HG03520 (cell line): ENCODE measurements around the gene TLR6.
A peak's percentile ranks its signal among the peaks of the same experiment; 100 is the strongest.

Source experiments
- ATAC-seq: cut with Tn5 transposase; IDR thresholded peaks from one replicate; pipeline ENCODE4 v1.9.1; 2021; ENCODE audit warnings: mild to moderate bottlenecking, moderate library complexity; ENCODE audit not compliant: unreplicated experiment

Gene TLR6

GRCh38 chr4:38868059-38868960 lies 11.7 kb upstream of the TLR6 start:
- ATAC-seq, result no peak

GRCh38 chr4:38867478-38868058 lies 11.0 kb upstream of the TLR6 start, which contains the start of gene FAM114A1:
Gene FAM114A1, plus strand, starts transcription at chr4:38867806. Its CDS starts 10,273 bp downstream, at chr4:38878079.
- peak; percentile 86 for ATAC-seq

GRCh38 chr4:38866973-38867477 lies 10.4 kb upstream of the TLR6 start:
- peak; percentile 19 for ATAC-seq

GRCh38 chr4:38865445-38865844 lies 8.8 kb upstream of the TLR6 start:
- no peak for ATAC-seq

- ATAC-seq, result no peak
Observed at GRCh38 chr4:38861791-38862190, 5.2 kb upstream of the TLR6 start.

GRCh38 chr4:38860788-38861424 lies 4.3 kb upstream of the TLR6 start:
- peak; percentile 51 for ATAC-seq

- ATAC-seq, result no peak
Observed at GRCh38 chr4:38859501-38859900, 2.9 kb upstream of the TLR6 start.

GRCh38 chr4:38858097-38858420 lies 1.4 kb upstream of the TLR6 start:
- ATAC-seq, result no peak

- no peak for ATAC-seq
Observed at GRCh38 chr4:38857354-38858096, 908 bp upstream of the TLR6 start.

GRCh38 chr4:38856046-38856445 lies 571 bp downstream of the TLR6 start:
- ATAC-seq, result no peak

- no peak for ATAC-seq
Observed at GRCh38 chr4:38855466-38855865, 1.2 kb downstream of the TLR6 start.

- no peak for ATAC-seq
Observed at GRCh38 chr4:38846015-38846414, 10.6 kb downstream of the TLR6 start.

GRCh38 chr4:38842994-38843393 lies 13.6 kb downstream of the TLR6 start:
- ATAC-seq, result no peak

- ATAC-seq, result no peak
Observed at GRCh38 chr4:38837849-38838248, 18.8 kb downstream of the TLR6 start.

GRCh38 chr4:38837334-38837733 lies 19.3 kb downstream of the TLR6 start:
- no peak for ATAC-seq

GRCh38 chr4:38834570-38834969 lies 22.0 kb downstream of the TLR6 start:
- no peak for ATAC-seq

- ATAC-seq, result no peak
Observed at GRCh38 chr4:38832624-38833528, 23.7 kb downstream of the TLR6 start.

GRCh38 chr4:38832206-38832605 lies 24.4 kb downstream of the TLR6 start:
- no peak for ATAC-seq

GRCh38 chr4:38831653-38832052 lies 25.0 kb downstream of the TLR6 start:
- ATAC-seq, result no peak

GRCh38 chr4:38829237-38829636 lies 27.4 kb downstream of the TLR6 start:
- no peak for ATAC-seq
